A673 (cell line): ENCODE data around the gene ANKS1B.

Experiments used
- EZH2 ChIP-seq: fragments of 200-600 bp; sonication (generic); IDR thresholded peaks from 2 replicates; pipeline ENCODE4 v1.6.1; 2017; ENCODE audit warnings: borderline replicate concordance, low read depth, mild to moderate bottlenecking, mixed read lengths, antibody characterized with exemption, low read length; ENCODE audit not compliant: poor library complexity, severe bottlenecking
- TF ChIP-seq, protein P1 (sequence below): fragments of 300-800, 200-600 bp; sonication (generic); conservative IDR thresholded peaks from 2 replicates; pipeline ENCODE4 v1.5.1; 2017; ENCODE audit warnings: low read depth, mild to moderate bottlenecking, antibody characterized with exemption, low read length, moderate library complexity, mixed read lengths

DNA sequence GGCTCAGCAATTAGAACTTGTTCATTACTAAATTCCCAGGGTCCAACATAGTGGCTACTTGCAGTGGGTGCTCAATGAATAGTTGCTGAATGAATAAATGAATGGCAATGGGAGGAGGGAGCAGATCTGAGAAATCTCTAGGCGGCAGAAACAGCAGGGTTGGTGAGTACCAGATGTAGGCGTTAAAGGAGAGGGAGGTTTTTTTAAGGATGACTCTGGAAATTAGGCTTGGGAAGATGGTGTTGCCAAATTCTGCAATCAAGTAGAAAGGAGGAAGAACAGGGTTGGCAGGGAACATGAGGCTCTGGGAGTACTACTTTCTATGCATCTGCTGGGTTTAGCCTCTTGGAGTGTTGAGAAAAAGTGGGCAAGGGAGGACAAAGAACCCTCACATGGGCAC lies 1132.6 kb downstream of the ANKS1B start:
- TF ChIP-seq, protein P1, sequence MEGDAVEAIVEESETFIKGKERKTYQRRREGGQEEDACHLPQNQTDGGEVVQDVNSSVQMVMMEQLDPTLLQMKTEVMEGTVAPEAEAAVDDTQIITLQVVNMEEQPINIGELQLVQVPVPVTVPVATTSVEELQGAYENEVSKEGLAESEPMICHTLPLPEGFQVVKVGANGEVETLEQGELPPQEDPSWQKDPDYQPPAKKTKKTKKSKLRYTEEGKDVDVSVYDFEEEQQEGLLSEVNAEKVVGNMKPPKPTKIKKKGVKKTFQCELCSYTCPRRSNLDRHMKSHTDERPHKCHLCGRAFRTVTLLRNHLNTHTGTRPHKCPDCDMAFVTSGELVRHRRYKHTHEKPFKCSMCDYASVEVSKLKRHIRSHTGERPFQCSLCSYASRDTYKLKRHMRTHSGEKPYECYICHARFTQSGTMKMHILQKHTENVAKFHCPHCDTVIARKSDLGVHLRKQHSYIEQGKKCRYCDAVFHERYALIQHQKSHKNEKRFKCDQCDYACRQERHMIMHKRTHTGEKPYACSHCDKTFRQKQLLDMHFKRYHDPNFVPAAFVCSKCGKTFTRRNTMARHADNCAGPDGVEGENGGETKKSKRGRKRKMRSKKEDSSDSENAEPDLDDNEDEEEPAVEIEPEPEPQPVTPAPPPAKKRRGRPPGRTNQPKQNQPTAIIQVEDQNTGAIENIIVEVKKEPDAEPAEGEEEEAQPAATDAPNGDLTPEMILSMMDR = no peak
- TF ChIP-seq EZH2 = no peak
